ENCODE data around the gene RBFOX2. TPM values are rescaled to one million over a fixed set of nuclear protein-coding genes. Genes with fewer than 3 reads are reported as not detected.
A peak's percentile ranks its signal among the peaks of the same experiment; 100 is the strongest.

The RBFOX2 gene
- total and polyA plus RNA-seq, 10 of the 15 experiments (the other 5 are each of a cell fraction or from before 2014, with no cell fraction given), result 0.01 to 2.7 (median 0.17) TPM; not detected in 4

- TF ChIP-seq, protein P1, sequence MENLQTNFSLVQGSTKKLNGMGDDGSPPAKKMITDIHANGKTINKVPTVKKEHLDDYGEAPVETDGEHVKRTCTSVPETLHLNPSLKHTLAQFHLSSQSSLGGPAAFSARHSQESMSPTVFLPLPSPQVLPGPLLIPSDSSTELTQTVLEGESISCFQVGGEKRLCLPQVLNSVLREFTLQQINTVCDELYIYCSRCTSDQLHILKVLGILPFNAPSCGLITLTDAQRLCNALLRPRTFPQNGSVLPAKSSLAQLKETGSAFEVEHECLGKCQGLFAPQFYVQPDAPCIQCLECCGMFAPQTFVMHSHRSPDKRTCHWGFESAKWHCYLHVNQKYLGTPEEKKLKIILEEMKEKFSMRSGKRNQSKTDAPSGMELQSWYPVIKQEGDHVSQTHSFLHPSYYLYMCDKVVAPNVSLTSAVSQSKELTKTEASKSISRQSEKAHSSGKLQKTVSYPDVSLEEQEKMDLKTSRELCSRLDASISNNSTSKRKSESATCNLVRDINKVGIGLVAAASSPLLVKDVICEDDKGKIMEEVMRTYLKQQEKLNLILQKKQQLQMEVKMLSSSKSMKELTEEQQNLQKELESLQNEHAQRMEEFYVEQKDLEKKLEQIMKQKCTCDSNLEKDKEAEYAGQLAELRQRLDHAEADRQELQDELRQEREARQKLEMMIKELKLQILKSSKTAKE (IDR thresholded peaks at IDR 0.05; ENCODE audit: low read depth, poor library complexity, severe bottlenecking), result peak; percentile 41
- TF ChIP-seq IRF4 (IDR thresholded peaks at IDR 0.05; ENCODE audit: low read depth, low read length) (0 out of 2 replicates have a peak, but pooled peaks have one; percentile 33), EP300 (IDR thresholded peaks at IDR 0.05; ENCODE audit: borderline replicate concordance in 1 of 2, control insufficient read depth in 1 of 2, low read depth in 2 of 2, low read length in 2 of 2) (no peak), EED (IDR thresholded peaks at IDR 0.05; ENCODE audit: low read depth) (peak; percentile 74), GATAD2B (conservative IDR thresholded peaks at IDR 0.05; ENCODE audit: low read depth) (no peak), NR2F1 (conservative IDR thresholded peaks at IDR 0.05) (peak; percentile 79), HDAC6 (IDR thresholded peaks at IDR 0.05; ENCODE audit: unreplicated experiment) (no peak), PAX8 (IDR thresholded peaks at IDR 0.05) (no peak), SUPT20H (IDR thresholded peaks at IDR 0.05; ENCODE audit: borderline replicate concordance, control insufficient read depth, low read depth, low read length) (no peak), KDM1A (IDR thresholded peaks at IDR 0.05; ENCODE audit: borderline replicate concordance) (no peak), LARP7 (IDR thresholded peaks at IDR 0.05) (no peak), RUNX3 (IDR thresholded peaks at IDR 0.05; ENCODE audit: low read length) (peak; percentile 94), CBFB (IDR thresholded peaks at IDR 0.05; ENCODE audit: low read depth) (peak; percentile 72; the same call in 1 of the 2 replicates), SREBF1 (IDR thresholded peaks at IDR 0.05; ENCODE audit: low read length) (no peak), ZNF217 (IDR thresholded peaks at IDR 0.05) (no peak), MTA2 (IDR thresholded peaks at IDR 0.05; ENCODE audit: low read depth) (peak; percentile 79), HDGF (IDR thresholded peaks at IDR 0.05) (no peak), MEF2B (IDR thresholded peaks at IDR 0.05; ENCODE audit: partially characterized antibody, poor library complexity, severe bottlenecking) (peak; percentile 92), YBX1 (IDR thresholded peaks at IDR 0.05) (0 out of 2 replicates have a peak, but pooled peaks have one; percentile 4), HCFC1 (IDR thresholded peaks at IDR 0.05; ENCODE audit: low read length) (no peak)
- TF ChIP-seq, protein P2, sequence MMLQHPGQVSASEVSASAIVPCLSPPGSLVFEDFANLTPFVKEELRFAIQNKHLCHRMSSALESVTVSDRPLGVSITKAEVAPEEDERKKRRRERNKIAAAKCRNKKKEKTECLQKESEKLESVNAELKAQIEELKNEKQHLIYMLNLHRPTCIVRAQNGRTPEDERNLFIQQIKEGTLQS (IDR thresholded peaks at IDR 0.05; ENCODE audit: borderline replicate concordance, extremely low read depth, low read depth, low read length), result no peak
Measured at GRCh38 chr22:35749808-35750207, 278.8 kb downstream of the RBFOX2 start (continued).

Measured in GM12878 (cell line).